Activated CD4-positive, alpha-beta memory T cell treated with anti-CD3 and anti-CD28 coated beads, Interleukin-2, amount 10 ng/mL, durations not matched to agents 7 days and 5 days (primary cell): ENCODE data around the gene TBC1D1. TPM values are rescaled to one million over a fixed set of nuclear protein-coding genes. Genes with fewer than 3 reads are reported as not detected.

Experiments used
- CTCF ChIA-PET: fragments of 350-600 bp; sonication (Branson Sonifier 250); formaldehyde crosslinking; loops from one replicate; lab custom pipeline; 2021; ENCODE audit warnings: antibody characterized with exemption, inconsistent platforms; lab: Charles Lee
- POLR2A ChIA-PET: fragments of 350-600 bp; sonication (Branson Sonifier 250); formaldehyde crosslinking; loops from one replicate; lab custom pipeline; 2021; ENCODE audit warnings: antibody characterized with exemption; lab: Charles Lee
- DNase-seq: peaks from one replicate; pipeline ENCODE4 v3.0.0-alpha.2; 2020
- H3K27ac Mint-ChIP-seq: one replicate; pipeline ENCODE4 v1.8.0; 2021; ENCODE audit warnings: mild to moderate bottlenecking, mixed read lengths
- H3K27me3 Mint-ChIP-seq: one replicate; pipeline ENCODE4 v1.8.0; 2021; ENCODE audit warnings: mixed read lengths
- H3K36me3 Mint-ChIP-seq: one replicate; pipeline ENCODE4 v1.8.0; 2021; ENCODE audit warnings: low read depth, mixed read lengths
- H3K4me1 Mint-ChIP-seq: one replicate; pipeline ENCODE4 v1.8.0; 2021; ENCODE audit warnings: mixed read lengths
- H3K4me3 Mint-ChIP-seq: one replicate; pipeline ENCODE4 v1.8.0; 2021; ENCODE audit warnings: mild to moderate bottlenecking, mixed read lengths
- H3K9me3 Mint-ChIP-seq: one replicate; pipeline ENCODE4 v1.8.0; 2021; ENCODE audit warnings: mixed read lengths
- total RNA-seq, 2 experiments: library from RNA; stranded (reverse); gene quantifications; one replicate each; pipeline ENCODE4 v1.2.3, GENCODE V29; 2021

The TBC1D1 gene
- total RNA-seq, 2 experiments from 2014 or later = 58.8 to 62.3 TPM

GRCh38 chr4:37946503-37947179, 55.8 kb downstream of the TBC1D1 start:
- Mint-ChIP-seq H3K27me3 (no peaks in the 10 kb centered on the region), H3K4me3 (no peak overlapping the region), H3K27ac (no peak overlapping the region), H3K4me1 (peaks cover 9% of the 10 kb centered on the region), H3K9me3 (no peaks in the 10 kb centered on the region), H3K36me3 (peaks cover 8% of the 10 kb centered on the region)
- no peak for DNase-seq
- ChIA-PET POLR2A (no interaction called here), CTCF (no interaction called here)

- H3K4me1 Mint-ChIP-seq = peaks cover 10% of the 10 kb centered on the region
- CTCF ChIA-PET = no interaction called here
- peaks cover 19% of the 10 kb centered on the region for H3K36me3 Mint-ChIP-seq
- no peak for DNase-seq
- no peak overlapping the region for H3K27ac Mint-ChIP-seq
- no peaks in the 10 kb centered on the region for H3K27me3 Mint-ChIP-seq
- no peak overlapping the region for H3K4me3 Mint-ChIP-seq
- no peaks in the 10 kb centered on the region for H3K9me3 Mint-ChIP-seq
- POLR2A ChIA-PET = interaction anchor here (0.7 kb wide), 1 partner anchor 992 kb away, joined by 3 read pairs; no protein-coding TSS in a partner anchor
These were observed 57.7 kb downstream of the TBC1D1 start for GRCh38 chr4:37948542-37948941.

- peaks cover 24% of the 10 kb centered on the region for H3K36me3 Mint-ChIP-seq
- no peak overlapping the region for H3K27ac Mint-ChIP-seq
- ChIA-PET POLR2A (no interaction called here), CTCF (no interaction called here)
- no peaks in the 10 kb centered on the region for H3K9me3 Mint-ChIP-seq
- peaks cover 17% of the 10 kb centered on the region for H3K4me1 Mint-ChIP-seq
- no peak for DNase-seq
- H3K4me3 Mint-ChIP-seq = no peak overlapping the region
- no peaks in the 10 kb centered on the region for H3K27me3 Mint-ChIP-seq
These were observed 58.9 kb downstream of the TBC1D1 start for GRCh38 chr4:37949636-37950426.

GRCh38 chr4:37951461-37952352, 60.8 kb downstream of the TBC1D1 start:
- no peaks in the 10 kb centered on the region for H3K9me3 Mint-ChIP-seq
- DNase-seq = no peak
- peaks cover 18% of the 10 kb centered on the region for H3K36me3 Mint-ChIP-seq
- H3K4me1 Mint-ChIP-seq = peaks cover 13% of the 10 kb centered on the region
- no peak overlapping the region for H3K4me3 Mint-ChIP-seq
- CTCF ChIA-PET = interaction anchor here (1.1 kb wide), 1 partner anchor 20 kb away, joined by 3 read pairs; no protein-coding TSS in a partner anchor
- POLR2A ChIA-PET = no interaction called here
- H3K27ac Mint-ChIP-seq = no peak overlapping the region
- H3K27me3 Mint-ChIP-seq = no peaks in the 10 kb centered on the region

GRCh38 chr4:37953156-37953555, 62.3 kb downstream of the TBC1D1 start:
- ChIA-PET POLR2A (interaction anchor here (1.4 kb wide), 1 partner anchor 10 kb away, joined by 3 read pairs; no protein-coding TSS in a partner anchor), CTCF (interaction anchor here (0.6 kb wide), 1 partner anchor 42 kb away, joined by 3 read pairs; no protein-coding TSS in a partner anchor)
- H3K4me1 Mint-ChIP-seq = peaks cover 11% of the 10 kb centered on the region
- H3K9me3 Mint-ChIP-seq = no peaks in the 10 kb centered on the region
- H3K36me3 Mint-ChIP-seq = peaks cover 18% of the 10 kb centered on the region
- H3K27ac Mint-ChIP-seq = no peak overlapping the region
- DNase-seq = no peak
- no peaks in the 10 kb centered on the region for H3K27me3 Mint-ChIP-seq
- H3K4me3 Mint-ChIP-seq = no peak overlapping the region

GRCh38 chr4:37953620-37954293, 62.9 kb downstream of the TBC1D1 start:
- peaks cover 18% of the 10 kb centered on the region for H3K36me3 Mint-ChIP-seq
- ChIA-PET CTCF (no interaction called here), POLR2A (interaction anchor here (1.4 kb wide), 1 partner anchor 9 kb away, joined by 3 read pairs; no protein-coding TSS in a partner anchor)
- no peaks in the 10 kb centered on the region for H3K27me3 Mint-ChIP-seq
- no peaks in the 10 kb centered on the region for H3K9me3 Mint-ChIP-seq
- peaks cover 11% of the 10 kb centered on the region for H3K4me1 Mint-ChIP-seq
- H3K27ac Mint-ChIP-seq = no peak overlapping the region
- H3K4me3 Mint-ChIP-seq = no peak overlapping the region
- no peak for DNase-seq

- H3K4me3 Mint-ChIP-seq = no peak overlapping the region
- DNase-seq = no peak
- CTCF ChIA-PET = interaction anchor here (1.0 kb wide), 1 partner anchor 19 kb away, joined by 3 read pairs; no protein-coding TSS in a partner anchor
- H3K4me1 Mint-ChIP-seq = peaks cover 11% of the 10 kb centered on the region
- H3K27ac Mint-ChIP-seq = no peak overlapping the region
- H3K9me3 Mint-ChIP-seq = no peaks in the 10 kb centered on the region
- H3K27me3 Mint-ChIP-seq = no peaks in the 10 kb centered on the region
- POLR2A ChIA-PET = no interaction called here
- H3K36me3 Mint-ChIP-seq = peaks cover 15% of the 10 kb centered on the region
These were observed 66.1 kb downstream of the TBC1D1 start for GRCh38 chr4:37956941-37957340.

- DNase-seq = no peak
- Mint-ChIP-seq H3K9me3 (no peaks in the 10 kb centered on the region), H3K36me3 (peaks cover 4% of the 10 kb centered on the region), H3K4me1 (peaks cover 10% of the 10 kb centered on the region), H3K4me3 (no peak overlapping the region), H3K27ac (no peak overlapping the region), H3K27me3 (no peaks in the 10 kb centered on the region)
- ChIA-PET POLR2A (no interaction called here), CTCF (interaction anchor here (0.8 kb wide), 1 partner anchor 12 kb away, joined by 3 read pairs; no protein-coding TSS in a partner anchor)
These were observed 68.0 kb downstream of the TBC1D1 start for GRCh38 chr4:37958932-37959331.

GRCh38 chr4:37960098-37960497, 69.2 kb downstream of the TBC1D1 start, which contains the start of gene PTTG2:
Gene PTTG2, plus strand, starts transcription at chr4:37960398. Its CDS starts 37 bp downstream, at chr4:37960435.
- CTCF ChIA-PET = no interaction called here
- H3K9me3 Mint-ChIP-seq = no peaks in the 10 kb centered on the region
- no peak for DNase-seq
- no peaks in the 10 kb centered on the region for H3K27me3 Mint-ChIP-seq
- no peaks in the 10 kb centered on the region for H3K36me3 Mint-ChIP-seq
- no peak within 1 kb of the TSS for H3K27ac Mint-ChIP-seq
- H3K4me1 Mint-ChIP-seq = peaks cover 2% of the 10 kb centered on the region
- POLR2A ChIA-PET = no interaction called here
- H3K4me3 Mint-ChIP-seq = no peak within 1 kb of the TSS

GRCh38 chr4:37960679-37961450, 70.0 kb downstream of the TBC1D1 start:
- ChIA-PET CTCF (interaction anchor here (1.2 kb wide), 1 partner anchor 157 kb away, joined by 3 read pairs; no protein-coding TSS in a partner anchor), POLR2A (no interaction called here)
- no peak for DNase-seq
- no peaks in the 10 kb centered on the region for H3K27me3 Mint-ChIP-seq
- H3K36me3 Mint-ChIP-seq = no peaks in the 10 kb centered on the region
- no peaks in the 10 kb centered on the region for H3K9me3 Mint-ChIP-seq
- no peaks in the 10 kb centered on the region for H3K4me1 Mint-ChIP-seq
- H3K27ac Mint-ChIP-seq = no peak overlapping the region
- no peak overlapping the region for H3K4me3 Mint-ChIP-seq

GRCh38 chr4:37964734-37965457, 74.0 kb downstream of the TBC1D1 start:
- H3K36me3 Mint-ChIP-seq = no peaks in the 10 kb centered on the region
- no peaks in the 10 kb centered on the region for H3K9me3 Mint-ChIP-seq
- CTCF ChIA-PET = no interaction called here
- H3K4me3 Mint-ChIP-seq = no peak overlapping the region
- DNase-seq = no peak
- no peaks in the 10 kb centered on the region for H3K4me1 Mint-ChIP-seq
- no peak overlapping the region for H3K27ac Mint-ChIP-seq
- no peaks in the 10 kb centered on the region for H3K27me3 Mint-ChIP-seq
- POLR2A ChIA-PET = no interaction called here
